Spleen (tissue), 7 donors: ENCODE results near the gene TJP2.

Experiments
- CTCF ChIP-seq, 11 experiments: fragments of 200-600 bp in 7 of 11; fragments of 450-650 bp in 4 of 11; sonication (generic) in 4 of 11; IDR thresholded peaks in 8 of 11; conservative IDR thresholded peaks in 3 of 11; 1 replicate in 7 of 11; 2 replicates in 4 of 11; pipeline versions ENCODE4 v1.4.0 to v1.8.0; 2016 to 2021; ENCODE audit warnings: antibody characterized with exemption in 11 of 11, inconsistent platforms in 4 of 11, mild to moderate bottlenecking in 1 of 11
- POLR2A ChIP-seq, 3 donors: fragments of 450-650 bp; IDR thresholded peaks; one replicate each; pipeline ENCODE4 v1.5.1; 2017; ENCODE audit warnings: antibody characterized with exemption in 3 of 3, mild to moderate bottlenecking in 1 of 3
- POLR2AphosphoS5 ChIP-seq, 3 donors: sonication (generic); formaldehyde crosslinking; IDR thresholded peaks; one replicate each; pipeline ENCODE4 v1.5.1; 2017; ENCODE audit warnings: antibody characterized with exemption in 3 of 3
- donor health status: DM: no; HTN: no; CAD: no; lungs with moderate emphysema.
- donor health status: DM: no; HTN: no; CAD: no.
- donor health status: DM: no; HTN: no; CAD: no.

DNA sequence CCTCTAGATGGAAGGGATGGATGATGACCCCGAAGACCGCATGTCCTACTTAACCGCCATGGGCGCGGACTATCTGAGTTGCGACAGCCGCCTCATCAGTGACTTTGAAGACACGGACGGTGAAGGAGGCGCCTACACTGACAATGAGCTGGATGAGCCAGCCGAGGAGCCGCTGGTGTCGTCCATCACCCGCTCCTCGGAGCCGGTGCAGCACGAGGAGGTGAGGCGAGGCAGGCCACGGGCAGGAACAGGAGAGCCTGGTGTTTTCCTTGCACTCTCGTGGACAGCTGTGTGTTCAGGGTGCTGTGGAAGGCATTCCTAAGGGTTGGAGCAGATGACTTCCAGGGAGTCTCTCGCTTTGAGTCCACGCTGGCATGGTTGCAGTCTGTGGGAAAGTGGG lies 73.9 kb downstream of the TJP2 start:
- no peak for TF ChIP-seq CTCF (IDR thresholded peaks at IDR 0.05 in 8 of 11, conservative IDR thresholded peaks at IDR 0.05 in 3 of 11)
- TF ChIP-seq POLR2A (IDR thresholded peaks at IDR 0.05), result no peak
- no peak for TF ChIP-seq POLR2AphosphoS5 (IDR thresholded peaks at IDR 0.05)
